Small intestine (tissue), 7 donors: ENCODE data around the gene UACA. TPM values are rescaled to one million over a fixed set of nuclear protein-coding genes. Genes with fewer than 3 reads are reported as not detected.

Experiments
- DNase-seq, 2 donors: peaks; one replicate each; pipeline versions ENCODE4 v3.0.0 to v3.0.0-alpha.2; 2013
- FAIRE-seq: peaks from 2 replicates; lab custom pipeline; 2012; peaks lifted over from hg19 to GRCh38; lab: Jason Lieb, UNC
- H3K27ac ChIP-seq, 3 donors: one replicate each; pipeline ENCODE4 v1.5.1; 2013; ENCODE audit warnings: low read length in 2 of 3, mild to moderate bottlenecking in 2 of 3, control low read depth in 1 of 3, inconsistent platforms in 1 of 3, low read depth in 1 of 3, moderate library complexity in 1 of 3
- H3K27me3 ChIP-seq, 3 donors: one replicate each; pipeline ENCODE4 v1.6.1; 2013; ENCODE audit warnings: low read length in 3 of 3, inconsistent platforms in 1 of 3; ENCODE audit not compliant: control insufficient read depth in 3 of 3, insufficient read depth in 3 of 3
- H3K36me3 ChIP-seq, 3 donors: one replicate each; pipeline ENCODE4 v1.6.1; 2013; ENCODE audit warnings: low read length in 3 of 3, inconsistent platforms in 1 of 3, low read depth in 1 of 3, mild to moderate bottlenecking in 1 of 3, moderate library complexity in 1 of 3; ENCODE audit not compliant: control insufficient read depth in 3 of 3, insufficient read depth in 2 of 3
- H3K4me1 ChIP-seq, 3 donors: one replicate each; pipeline ENCODE4 v1.6.1; 2013; ENCODE audit warnings: low read length in 2 of 3, inconsistent platforms in 1 of 3, low read depth in 1 of 3, mild to moderate bottlenecking in 1 of 3, moderate library complexity in 1 of 3; ENCODE audit not compliant: control insufficient read depth in 3 of 3, insufficient read depth in 2 of 3
- H3K4me3 ChIP-seq, 3 donors: one replicate each; pipeline ENCODE4 v1.5.1; 2013; ENCODE audit warnings: low read length in 3 of 3, control low read depth in 1 of 3, inconsistent platforms in 1 of 3, low read depth in 1 of 3, mild to moderate bottlenecking in 1 of 3, moderate library complexity in 1 of 3
- H3K9me3 ChIP-seq, 2 donors: one replicate each; pipeline ENCODE4 v1.6.1; 2013; ENCODE audit warnings: low read depth in 1 of 2, low read length in 1 of 2; ENCODE audit not compliant: control insufficient read depth in 2 of 2, insufficient read depth in 1 of 2
- WGBS, 3 donors: extraction: QIAGEN DNeasy Blood & Tissue Kit; methylation state at CpG; one replicate each; pipeline ENCODE4 v1.1.7; 2013; 5-methylcytosine and 5-hydroxymethylcytosine counted together
- polyA plus RNA-seq, 4 donors: library from polyadenylated mRNA; stranded (reverse) in 3 of 4; unstranded in 1 of 4; fragments of 200-250 nt in 3 of 4; fragments of 120-200 nt in 1 of 4; gene quantifications; one replicate each; pipeline versions ENCODE4 v1.2.1 to v1.2.3, GENCODE V29; 2013
- donor health status: healthy with polysubstance abuse.
- donor health status: control.
- donor health status: control.
- donor health status: Bipolar disorder and iron deficiency.
- donor health status: healthy.

UACA gene
- polyA plus RNA-seq, 4 donors, result 20.2 to 61.4 (median 50.6) TPM

DNA sequence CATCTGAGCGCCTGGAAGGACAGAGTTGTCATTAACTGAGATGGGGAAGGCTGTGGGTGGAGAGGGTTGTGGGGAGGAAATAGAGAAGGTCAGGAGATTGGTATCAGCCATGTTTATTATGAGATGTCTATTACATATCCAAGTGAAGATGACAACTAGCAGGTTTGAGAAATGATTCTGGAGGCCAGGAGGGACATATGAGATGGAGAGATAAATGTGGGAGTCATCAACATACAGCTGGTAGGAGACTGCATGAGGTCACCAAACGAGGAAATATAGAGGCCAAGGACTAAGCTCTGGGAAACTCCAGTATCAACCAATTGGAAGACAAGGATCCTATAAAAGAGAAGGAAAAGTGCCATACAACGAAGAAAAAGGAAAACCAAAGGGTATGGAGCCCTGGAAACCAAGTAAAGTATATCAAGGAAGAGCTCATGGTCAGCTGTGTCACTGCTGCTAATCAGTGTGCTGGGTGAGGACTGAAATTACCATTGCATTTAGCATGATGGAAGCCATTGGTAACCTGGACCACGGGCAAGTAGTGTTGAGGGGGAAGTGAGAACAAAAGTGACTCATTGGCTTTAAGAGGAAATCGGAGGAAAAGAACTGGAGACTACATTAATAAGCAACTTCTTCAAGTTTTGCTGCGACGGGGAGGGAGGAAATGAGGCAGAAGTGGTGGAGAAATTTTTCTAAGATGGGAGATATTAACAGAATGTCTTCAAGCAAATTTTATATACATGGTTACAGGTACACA, 14.0 kb upstream of the UACA start:
- DNase-seq (no peak), FAIRE-seq (no peak)
- Histone ChIP-seq H3K27me3 (peaks cover 0 to 2% (median 0%) of the 10 kb centered on the region in 3 donors), H3K36me3 (no peaks in the 10 kb centered on the region), H3K27ac (no peak overlapping the region), H3K4me3 (no peak overlapping the region), H3K9me3 (no peaks in the 10 kb centered on the region), H3K4me1 (peaks cover 0 to 2% (median 0%) of the 10 kb centered on the region in 3 donors)
- WGBS, 3 donors, result 74 to 79% (median 74%) methylated on average over 7 of the region's 7 CpGs

DNA sequence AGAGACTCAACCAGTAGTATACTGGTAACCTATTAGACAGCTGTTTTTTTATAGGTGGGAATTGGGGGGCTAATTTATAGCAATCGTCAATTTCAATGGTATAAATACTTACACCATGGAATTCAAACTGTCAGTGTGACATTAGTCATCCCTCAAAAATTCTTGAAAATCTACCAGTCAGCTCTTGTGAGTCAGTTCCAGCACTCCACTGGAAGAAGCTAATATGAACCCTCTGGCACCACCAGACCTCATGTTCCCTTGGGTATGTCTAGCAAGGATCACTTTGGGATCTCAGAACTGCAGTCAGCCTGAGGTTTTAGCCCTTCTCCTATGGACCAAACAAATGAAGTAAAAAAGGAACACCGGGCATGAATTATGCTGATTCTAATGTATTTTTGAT, 11.8 kb upstream of the UACA start:
- DNase-seq (no peak), FAIRE-seq (no peak)
- H3K9me3 ChIP-seq, result no peaks in the 10 kb centered on the region
- 82 to 88% (median 87%) methylated on average over 2 of the region's 2 CpGs for WGBS, 3 donors
- no peak overlapping the region for H3K4me3 ChIP-seq
- H3K27me3 ChIP-seq, result peaks cover 0 to 2% (median 0%) of the 10 kb centered on the region in 3 donors
- H3K27ac ChIP-seq, result no peak overlapping the region
- no peaks in the 10 kb centered on the region for H3K36me3 ChIP-seq
- peaks cover 0 to 2% (median 0%) of the 10 kb centered on the region in 3 donors for H3K4me1 ChIP-seq

DNA sequence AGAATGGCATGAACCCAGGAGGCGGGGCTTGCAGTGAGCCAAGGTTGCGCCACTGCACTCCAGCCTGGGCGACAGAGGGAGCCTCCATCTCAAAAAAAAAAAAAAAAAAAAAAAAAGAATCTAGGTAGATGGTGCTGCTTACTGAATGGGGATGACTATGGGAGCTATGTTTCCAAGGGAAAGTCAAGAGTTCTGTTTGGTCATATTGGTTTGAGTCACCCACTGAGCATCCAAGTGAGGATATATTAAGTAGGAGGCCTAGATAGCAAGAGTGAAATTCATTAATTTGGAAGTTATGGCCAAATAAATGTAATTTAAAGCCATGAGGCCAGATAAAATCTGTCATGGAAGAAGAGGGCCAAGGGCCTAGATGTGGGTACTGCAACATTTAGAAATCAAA, 9.0 kb upstream of the UACA start:
- WGBS, 3 donors, result 86 to 97% (median 97%) methylated on average over 3 of the region's 3 CpGs
- no peak overlapping the region for H3K4me3 ChIP-seq
- H3K36me3 ChIP-seq, result no peaks in the 10 kb centered on the region
- H3K27me3 ChIP-seq, result peaks cover 0 to 1% (median 0%) of the 10 kb centered on the region in 3 donors
- DNase-seq (no peak), FAIRE-seq (no peak)
- no peak overlapping the region for H3K27ac ChIP-seq
- no peaks in the 10 kb centered on the region for H3K9me3 ChIP-seq
- peaks cover 0 to 7% (median 2%) of the 10 kb centered on the region in 3 donors for H3K4me1 ChIP-seq

- H3K27me3 ChIP-seq, result no peaks in the 10 kb centered on the region
- no peak overlapping the region for H3K4me3 ChIP-seq
- H3K9me3 ChIP-seq, result no peaks in the 10 kb centered on the region
- FAIRE-seq (no peak), DNase-seq (no peak)
- H3K27ac ChIP-seq, result no peak overlapping the region
- H3K36me3 ChIP-seq, result no peaks in the 10 kb centered on the region
- WGBS, 3 donors, result 66 to 81% (median 76%) methylated on average over 3 of the region's 3 CpGs
- peaks cover 0 to 8% (median 2%) of the 10 kb centered on the region in 3 donors for H3K4me1 ChIP-seq
These were observed 7.5 kb upstream of the UACA start for GRCh38 chr15:70770863-70771262.

DNA sequence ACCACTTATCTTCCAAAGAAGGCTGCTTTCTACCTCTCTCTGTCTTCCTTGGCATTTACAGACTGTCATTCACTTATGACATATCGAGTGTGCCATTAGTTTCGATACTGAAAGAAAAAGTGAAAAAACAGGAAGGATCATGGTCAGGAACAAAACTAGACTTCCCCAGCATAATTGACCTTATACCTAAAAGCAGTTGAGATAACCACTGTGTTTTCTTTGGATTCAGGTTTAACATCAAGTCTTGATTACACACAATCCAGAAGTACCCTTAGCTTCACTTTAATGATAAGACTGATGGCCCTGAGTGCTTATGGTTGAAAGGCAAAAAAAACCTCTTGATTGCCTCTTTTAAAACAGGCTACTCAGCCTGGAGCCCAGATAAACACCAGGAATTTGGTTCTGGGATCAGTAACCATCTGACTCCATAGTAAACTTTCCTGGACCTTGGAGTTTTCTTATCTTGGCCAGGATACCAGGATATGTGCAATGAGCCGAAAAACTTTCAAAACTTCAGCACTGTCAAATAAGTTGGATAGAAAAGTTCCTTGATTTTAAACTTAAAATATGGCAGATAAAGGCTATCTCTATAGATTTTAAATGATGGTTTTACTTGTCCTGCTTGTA, 5.0 kb upstream of the UACA start:
- Histone ChIP-seq H3K9me3 (no peaks in the 10 kb centered on the region), H3K36me3 (no peaks in the 10 kb centered on the region), H3K27ac (peak overlapping the region; percentile 32 to 78 (median 54)), H3K4me1 (peaks cover 0 to 13% (median 2%) of the 10 kb centered on the region in 3 donors), H3K4me3 (no peak overlapping the region), H3K27me3 (no peaks in the 10 kb centered on the region)
- FAIRE-seq (no peak), DNase-seq (peak; percentile 56 to 72)
- WGBS, 3 donors, result 4 to 46% (median 23%) methylated on average over 3 of the region's 3 CpGs

DNA sequence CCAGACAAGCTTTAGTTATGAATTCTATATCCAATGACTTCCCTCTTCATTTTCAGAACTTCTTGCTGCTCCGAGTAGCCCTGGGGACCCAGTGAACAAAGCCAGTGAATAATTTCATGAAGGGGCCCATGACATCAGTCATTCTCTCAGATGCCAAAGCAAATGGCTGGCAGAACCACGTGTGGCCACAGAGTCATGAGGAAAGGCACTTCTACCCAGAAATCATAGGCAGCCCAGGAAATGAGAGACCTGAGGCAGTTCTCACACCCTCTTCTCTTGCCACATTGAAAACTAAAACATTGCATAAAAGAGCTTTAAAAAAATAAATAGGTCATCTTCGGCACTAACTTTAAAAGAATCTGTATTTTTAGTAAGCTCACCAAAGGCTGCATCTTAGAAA, 4.3 kb upstream of the UACA start:
- no peaks in the 10 kb centered on the region for H3K27me3 ChIP-seq
- H3K4me3 ChIP-seq, result no peak overlapping the region
- peak overlapping the region in 1 of 3 donors; percentile 78 for H3K27ac ChIP-seq
- FAIRE-seq (no peak), DNase-seq (no peak)
- 47 to 65% (median 55%) methylated on average over 3 of the region's 3 CpGs for WGBS, 3 donors
- H3K36me3 ChIP-seq, result no peaks in the 10 kb centered on the region
- peaks cover 0 to 13% (median 2%) of the 10 kb centered on the region in 3 donors for H3K4me1 ChIP-seq
- no peaks in the 10 kb centered on the region for H3K9me3 ChIP-seq

DNA sequence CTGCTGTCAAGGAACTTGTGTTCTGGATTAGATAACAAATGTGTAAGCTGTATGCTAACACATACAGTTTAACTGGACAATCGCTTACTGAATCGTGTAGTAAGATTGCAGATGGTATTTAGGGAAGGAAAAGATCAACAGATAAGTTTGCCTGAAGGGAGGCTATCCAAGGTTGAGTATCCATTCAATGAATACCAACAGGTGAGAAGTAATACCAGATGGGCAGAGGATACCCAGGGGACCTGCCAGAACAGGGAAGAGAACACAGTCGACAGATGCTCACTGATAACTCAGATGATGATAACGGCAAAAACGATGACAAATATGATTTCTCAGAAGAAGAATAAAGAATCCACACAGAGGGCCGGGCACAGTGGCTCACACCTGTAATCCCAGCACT, 3.2 kb upstream of the UACA start:
- Histone ChIP-seq H3K9me3 (no peaks in the 10 kb centered on the region), H3K4me3 (no peak overlapping the region), H3K36me3 (no peaks in the 10 kb centered on the region), H3K27me3 (peaks cover 0 to 1% (median 0%) of the 10 kb centered on the region in 3 donors), H3K27ac (no peak overlapping the region), H3K4me1 (peaks cover 2 to 13% (median 3%) of the 10 kb centered on the region in 3 donors)
- no peak for FAIRE-seq
- 52 to 74% (median 58%) methylated on average over 6 of the region's 6 CpGs for WGBS, 3 donors
- no peak for DNase-seq

- Histone ChIP-seq H3K36me3 (no peaks in the 10 kb centered on the region), H3K4me1 (peaks cover 2 to 13% (median 3%) of the 10 kb centered on the region in 3 donors), H3K27ac (no peak overlapping the region), H3K9me3 (no peaks in the 10 kb centered on the region), H3K4me3 (no peak overlapping the region), H3K27me3 (peaks cover 0 to 1% (median 0%) of the 10 kb centered on the region in 3 donors)
- FAIRE-seq (no peak), DNase-seq (no peak)
These were observed 2.3 kb upstream of the UACA start for GRCh38 chr15:70765504-70766281.
